ENCODE measurements around the gene PRSS2.
"Not testable (repeated sequence)": the region's sequence is repeated elsewhere in the genome, so short reads cannot be mapped to it uniquely, and the experiment has no call there.

Gene PRSS2

GRCh38 chr7:142770661-142771352 lies at the start of gene PRSS2:
Gene PRSS2 (plus strand): TSS chr7:142770970. CDS start chr7:142770983, 13 bp downstream.
- no peak for DNase-seq

DNA sequence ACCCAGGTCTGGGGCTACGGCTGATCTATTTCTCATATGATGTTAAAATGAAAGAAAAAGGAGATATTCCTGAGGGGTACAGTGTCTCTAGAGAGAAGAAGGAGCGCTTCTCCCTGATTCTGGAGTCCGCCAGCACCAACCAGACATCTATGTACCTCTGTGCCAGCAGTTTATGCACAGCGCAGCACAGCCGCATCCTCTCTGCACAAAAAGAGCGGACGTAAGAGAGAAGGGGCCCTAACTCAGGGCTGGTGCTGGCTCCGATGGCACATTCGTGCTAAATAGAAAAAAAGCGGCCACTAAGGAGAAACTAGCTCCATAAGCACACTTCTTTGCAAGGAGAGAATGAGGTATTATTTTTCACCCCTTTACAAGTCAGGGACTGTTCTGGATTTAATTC lies 49.8 kb upstream of the PRSS2 start:
- DNase-seq, result no peak

- no peak for DNase-seq
These were observed 48.4 kb upstream of the PRSS2 start for GRCh38 chr7:142722248-142722794.

DNA sequence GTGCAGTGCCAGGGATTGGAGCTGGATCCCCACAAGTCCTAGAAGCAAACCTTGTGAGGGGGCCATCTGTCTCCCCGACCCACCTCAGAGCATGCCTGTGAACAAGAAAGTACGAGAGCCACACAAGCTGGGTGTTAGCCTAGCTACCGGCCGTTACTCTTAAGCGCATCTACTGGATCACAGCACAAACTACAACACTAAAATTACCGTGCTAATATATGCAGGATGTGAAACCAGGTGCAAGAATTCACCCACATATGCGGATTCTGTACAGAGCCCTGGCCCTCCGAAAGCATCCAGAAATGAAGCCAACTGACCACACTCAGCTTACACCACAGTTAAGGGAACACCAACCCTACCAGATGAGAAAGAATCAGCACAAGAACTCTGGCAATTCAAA lies 37.5 kb upstream of the PRSS2 start:
- DNase-seq, result no peak

DNA sequence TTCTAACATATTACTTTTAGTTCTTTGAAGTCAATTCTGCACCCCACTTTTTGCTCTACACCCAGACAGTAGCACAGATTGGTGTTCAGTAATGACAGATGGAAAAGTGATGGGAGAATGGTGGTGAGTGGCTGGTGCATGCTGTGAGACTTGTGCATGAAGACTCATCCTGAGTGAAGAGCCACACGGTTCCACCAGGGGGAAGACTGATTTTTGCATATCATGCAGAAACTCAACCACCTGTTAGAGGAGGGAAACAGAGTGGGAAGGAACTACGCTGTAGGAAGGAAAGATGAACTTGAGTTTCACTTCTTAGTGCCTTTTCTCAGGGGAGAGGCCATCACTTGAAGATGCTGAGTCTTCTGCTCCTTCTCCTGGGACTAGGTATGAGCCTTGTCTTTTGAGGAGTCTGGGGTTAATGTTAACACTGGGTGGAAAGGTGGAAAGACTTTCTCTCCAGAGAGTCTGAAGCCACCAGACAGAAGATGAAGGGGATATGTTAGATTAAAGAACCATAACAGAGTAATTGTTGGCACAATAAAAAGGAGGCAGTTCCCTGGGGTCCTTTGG lies 30.8 kb upstream of the PRSS2 start:
- DNase-seq, result no peak

DNA sequence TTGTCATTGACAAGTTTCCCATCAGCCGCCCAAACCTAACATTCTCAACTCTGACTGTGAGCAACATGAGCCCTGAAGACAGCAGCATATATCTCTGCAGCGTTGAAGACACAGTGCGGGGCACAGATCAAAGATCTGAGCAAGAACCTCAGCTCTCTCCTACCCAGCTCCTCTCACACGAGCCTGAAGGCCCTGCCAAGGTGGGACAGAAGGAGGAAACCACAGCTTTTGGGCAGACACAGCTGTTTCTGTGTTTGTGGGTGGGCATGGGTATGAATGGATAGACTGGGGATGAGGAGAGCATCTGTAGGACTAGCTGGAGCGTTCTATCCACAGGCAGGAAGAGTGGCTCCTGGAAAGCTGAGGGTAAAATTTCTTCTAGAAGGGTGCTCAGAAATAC lies 30.0 kb upstream of the PRSS2 start:
- no peak for DNase-seq

DNA sequence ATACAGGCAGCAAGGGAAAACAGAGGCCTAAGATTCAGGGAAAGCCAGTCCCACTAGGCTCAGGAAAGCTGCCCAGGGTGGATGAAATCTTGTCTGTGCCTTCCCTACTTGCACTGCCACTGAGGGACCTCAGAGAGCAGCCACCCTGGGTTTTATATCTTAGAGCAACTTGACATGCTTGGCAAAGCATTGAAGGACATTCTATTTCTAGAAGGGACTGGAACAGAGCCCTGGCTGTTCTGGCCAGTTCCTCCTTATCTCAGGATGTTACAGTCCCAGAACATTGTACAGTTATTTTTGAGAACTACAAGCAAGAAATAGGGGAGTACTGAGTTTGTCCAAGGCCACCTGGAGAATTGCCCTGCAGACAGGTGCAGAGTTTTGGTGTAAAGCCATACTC lies 28.8 kb upstream of the PRSS2 start:
- not testable (repeated sequence) for DNase-seq

DNA sequence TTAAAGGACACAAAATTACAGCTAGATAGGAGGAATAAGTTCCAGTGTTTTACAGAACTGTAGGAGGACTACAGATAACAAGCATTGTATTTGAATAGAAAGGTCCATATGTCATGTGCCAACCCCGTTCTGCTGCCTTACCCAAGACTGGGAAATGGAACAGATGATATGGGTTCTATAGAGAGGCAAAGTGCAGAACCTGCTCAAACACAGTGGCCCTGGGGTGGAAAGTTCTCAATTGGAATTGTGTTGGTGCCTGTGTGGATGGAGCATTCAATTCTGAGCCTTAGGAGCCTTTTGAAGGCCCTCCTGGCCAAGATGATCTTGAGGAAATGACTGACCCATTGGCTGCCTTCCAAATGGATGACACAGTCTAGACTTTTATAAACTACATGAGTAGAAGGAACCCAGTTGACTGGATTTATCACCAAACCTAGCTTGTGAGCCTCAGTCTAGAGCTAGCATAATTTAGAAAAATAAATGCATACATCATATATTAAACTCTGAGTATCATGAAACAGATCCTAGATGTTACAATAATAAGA lies 25.6 kb upstream of the PRSS2 start:
- DNase-seq, result no peak

DNA sequence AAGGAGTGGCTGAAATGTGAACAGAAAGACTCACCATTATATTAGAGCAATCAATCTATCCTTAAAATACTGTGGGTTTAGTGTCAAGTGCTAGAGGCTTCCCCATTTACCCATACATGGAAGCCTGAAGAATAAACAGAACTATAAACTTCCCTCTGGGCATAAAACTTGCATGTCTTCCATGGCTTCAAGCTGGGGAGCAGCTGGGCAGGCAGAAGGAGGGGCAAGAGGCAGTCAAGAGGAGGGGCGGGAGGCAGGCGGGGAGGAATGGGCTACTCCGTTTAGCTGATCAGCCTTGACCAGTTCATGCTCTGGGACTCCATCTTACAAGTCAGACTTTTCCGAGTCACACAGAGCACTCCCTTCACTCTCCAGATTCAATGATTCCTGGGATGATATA lies 25.0 kb upstream of the PRSS2 start:
- DNase-seq, result no peak

GRCh38 chr7:142746264-142746663 lies 24.5 kb upstream of the PRSS2 start:
- no peak for DNase-seq

DNA sequence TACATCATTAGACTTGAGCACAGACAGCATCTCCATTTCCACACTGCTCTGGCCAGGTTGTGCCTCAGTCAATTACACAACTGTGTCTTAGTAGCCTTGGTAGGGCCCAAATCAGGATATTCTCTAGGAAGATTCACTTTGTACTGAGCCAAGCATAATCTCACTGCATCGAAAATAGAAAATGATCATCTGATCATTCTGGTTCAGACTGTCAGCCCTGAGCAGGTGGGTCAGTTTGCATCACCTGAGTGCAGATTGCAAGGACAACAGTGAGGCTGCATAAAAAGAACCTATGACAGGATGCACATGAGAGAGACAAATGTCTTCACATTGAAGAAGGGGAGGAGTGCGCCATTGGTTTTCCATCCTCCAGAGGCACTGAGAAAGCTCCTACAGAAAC lies 22.4 kb upstream of the PRSS2 start:
- DNase-seq, result not testable (repeated sequence)

GRCh38 chr7:142749218-142749993 lies 21.4 kb upstream of the PRSS2 start, which contains the start of gene PRSS1:
Gene PRSS1 (plus strand): TSS chr7:142749472. CDS start chr7:142749485, 13 bp downstream.
- no peak for DNase-seq

DNA sequence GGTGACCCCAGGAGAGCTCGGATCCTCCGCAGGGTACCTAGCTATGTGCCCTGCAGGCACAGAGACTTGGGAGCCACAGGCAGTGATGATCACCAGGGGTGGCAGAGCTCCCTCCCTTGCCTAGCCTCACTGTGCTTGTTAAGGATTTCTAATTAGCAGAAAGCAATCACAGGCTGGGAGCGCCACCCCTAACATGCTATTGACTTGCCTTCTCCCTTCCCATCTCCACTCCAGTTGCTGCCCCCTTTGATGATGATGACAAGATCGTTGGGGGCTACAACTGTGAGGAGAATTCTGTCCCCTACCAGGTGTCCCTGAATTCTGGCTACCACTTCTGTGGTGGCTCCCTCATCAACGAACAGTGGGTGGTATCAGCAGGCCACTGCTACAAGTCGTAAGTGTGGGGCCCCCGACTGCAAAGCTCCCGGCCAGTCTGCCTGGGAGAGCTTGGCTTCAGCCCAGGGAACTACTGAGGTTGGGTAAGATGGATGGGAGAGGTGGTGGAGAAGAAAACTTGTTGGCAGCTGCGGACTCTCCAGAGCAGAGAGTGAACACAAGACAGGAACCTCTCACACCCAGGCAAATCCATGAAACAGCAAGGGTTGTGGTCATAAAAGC lies 20.3 kb upstream of the PRSS2 start:
- DNase-seq, result no peak

DNA sequence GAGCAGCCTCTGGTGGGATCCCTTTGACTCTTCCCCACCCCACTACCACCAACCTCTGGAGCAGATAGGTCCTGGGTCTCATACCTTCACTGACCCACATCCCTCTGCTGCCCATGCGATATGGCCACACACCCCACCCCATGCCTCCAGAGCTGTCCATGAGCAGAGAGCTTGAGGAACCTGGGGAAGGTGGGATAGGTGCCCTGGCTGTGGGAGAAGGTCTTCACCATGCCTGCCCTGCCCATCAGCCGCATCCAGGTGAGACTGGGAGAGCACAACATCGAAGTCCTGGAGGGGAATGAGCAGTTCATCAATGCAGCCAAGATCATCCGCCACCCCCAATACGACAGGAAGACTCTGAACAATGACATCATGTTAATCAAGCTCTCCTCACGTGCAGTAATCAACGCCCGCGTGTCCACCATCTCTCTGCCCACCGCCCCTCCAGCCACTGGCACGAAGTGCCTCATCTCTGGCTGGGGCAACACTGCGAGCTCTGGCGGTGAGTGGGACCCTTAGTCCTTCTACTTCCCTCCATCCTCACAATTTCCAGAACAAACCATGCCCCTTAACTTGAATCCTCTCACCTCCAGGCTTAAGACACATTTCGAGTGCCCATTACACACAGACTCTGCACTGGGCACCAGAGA lies 19.1 kb upstream of the PRSS2 start:
- DNase-seq, result not testable (repeated sequence)

GRCh38 chr7:142752376-142753225 lies 18.2 kb upstream of the PRSS2 start:
- DNase-seq, result no peak

GRCh38 chr7:142753366-142753765 lies 17.4 kb upstream of the PRSS2 start:
- no peak for DNase-seq

- DNase-seq, result not testable (repeated sequence)
These were observed 16.8 kb upstream of the PRSS2 start for GRCh38 chr7:142753925-142754491.

- DNase-seq, result no peak
These were observed 15.8 kb upstream of the PRSS2 start for GRCh38 chr7:142754681-142755575.

GRCh38 chr7:142758312-142758711 lies 12.5 kb upstream of the PRSS2 start:
- DNase-seq, result not testable (repeated sequence)

DNA sequence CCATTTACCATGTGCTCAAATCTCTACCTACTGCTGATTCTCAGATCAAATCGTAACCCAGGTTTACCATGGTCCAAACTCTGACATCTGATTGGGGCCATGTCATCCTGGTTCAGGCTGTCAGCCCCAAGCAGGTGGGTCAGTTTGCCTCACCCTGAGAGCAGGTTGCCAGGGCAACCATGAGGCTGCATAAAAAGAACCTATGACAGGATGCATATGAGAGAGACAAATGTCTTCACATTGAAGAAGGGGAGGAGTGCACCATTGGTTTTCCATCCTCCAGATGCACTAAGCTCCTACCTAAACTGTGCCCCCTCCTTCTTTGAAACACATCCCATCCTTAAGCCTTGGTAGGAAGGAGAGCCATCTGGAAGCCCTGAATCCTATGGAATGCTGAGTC lies 11.3 kb upstream of the PRSS2 start:
- DNase-seq, result no peak
